Stimulated activated CD8-positive, alpha-beta memory T cell treated with anti-CD3 and anti-CD28 coated beads, Interleukin-4, amount 100 ng/mL, for 48 hours (primary cell): ENCODE results near the gene SOCS4.

ENCODE experiments used
- DNase-seq: peaks from one replicate; pipeline ENCODE4 v3.0.0-alpha.2; 2020

The SOCS4 gene

DNA sequence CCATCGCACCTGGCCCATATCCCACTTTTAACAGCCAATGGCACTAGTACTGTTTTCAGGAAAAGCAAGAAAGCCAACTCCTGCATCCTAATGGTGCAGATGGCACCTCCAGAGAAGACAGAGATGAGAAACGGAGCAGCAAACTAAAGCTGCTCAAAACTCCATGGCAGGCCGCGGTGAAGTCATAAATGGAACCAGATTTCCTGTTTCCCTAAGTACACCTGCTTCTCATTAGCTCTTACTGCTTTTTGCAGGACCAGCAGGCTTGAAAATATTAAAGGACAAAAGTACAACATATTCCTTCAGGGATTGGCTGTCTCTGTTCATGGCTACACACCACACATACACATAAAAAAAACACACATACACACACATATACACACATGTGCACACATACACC lies 65.3 kb downstream of the SOCS4 start:
- no peak for DNase-seq

DNA sequence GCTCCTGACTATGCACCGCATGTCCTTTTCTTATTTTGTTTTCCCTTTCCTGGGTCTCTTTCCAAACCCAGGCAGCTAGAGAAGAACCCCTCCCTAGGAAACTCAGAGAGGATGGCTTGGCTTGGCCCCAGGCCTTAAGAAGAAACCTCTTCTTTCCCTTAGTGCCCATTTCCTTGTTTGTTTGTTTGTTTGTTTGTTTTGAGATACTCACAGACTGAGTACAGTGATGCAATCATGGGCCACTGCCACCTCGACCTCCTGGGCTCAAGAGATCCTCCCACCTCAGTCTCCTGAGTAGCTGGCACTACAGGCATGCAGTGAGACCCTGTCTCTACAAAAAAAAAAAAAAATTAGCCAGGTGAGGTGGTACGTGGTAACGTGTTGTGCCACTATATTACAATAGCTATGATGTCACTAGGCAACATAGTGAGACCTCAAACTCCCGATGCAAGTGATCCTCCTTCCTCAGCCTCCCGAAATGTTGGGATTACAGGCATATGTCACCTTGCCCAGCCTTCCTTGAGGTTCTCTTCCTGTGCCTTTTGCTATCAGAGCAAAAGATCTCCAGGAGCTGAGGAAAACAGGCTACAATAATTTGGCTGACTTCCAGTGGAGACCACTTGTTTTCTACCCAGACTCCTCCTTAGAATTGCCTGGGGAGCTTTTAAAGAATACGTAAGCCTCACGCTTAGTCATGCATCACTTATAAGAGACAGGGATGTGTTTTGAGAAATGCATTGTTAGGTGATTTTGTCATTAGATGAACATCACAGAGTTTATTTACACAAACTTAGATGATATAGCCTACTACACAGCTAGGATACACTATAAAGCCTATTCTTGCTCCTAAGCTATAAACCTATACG lies 67.5 kb downstream of the SOCS4 start:
- DNase-seq: no peak

DNA sequence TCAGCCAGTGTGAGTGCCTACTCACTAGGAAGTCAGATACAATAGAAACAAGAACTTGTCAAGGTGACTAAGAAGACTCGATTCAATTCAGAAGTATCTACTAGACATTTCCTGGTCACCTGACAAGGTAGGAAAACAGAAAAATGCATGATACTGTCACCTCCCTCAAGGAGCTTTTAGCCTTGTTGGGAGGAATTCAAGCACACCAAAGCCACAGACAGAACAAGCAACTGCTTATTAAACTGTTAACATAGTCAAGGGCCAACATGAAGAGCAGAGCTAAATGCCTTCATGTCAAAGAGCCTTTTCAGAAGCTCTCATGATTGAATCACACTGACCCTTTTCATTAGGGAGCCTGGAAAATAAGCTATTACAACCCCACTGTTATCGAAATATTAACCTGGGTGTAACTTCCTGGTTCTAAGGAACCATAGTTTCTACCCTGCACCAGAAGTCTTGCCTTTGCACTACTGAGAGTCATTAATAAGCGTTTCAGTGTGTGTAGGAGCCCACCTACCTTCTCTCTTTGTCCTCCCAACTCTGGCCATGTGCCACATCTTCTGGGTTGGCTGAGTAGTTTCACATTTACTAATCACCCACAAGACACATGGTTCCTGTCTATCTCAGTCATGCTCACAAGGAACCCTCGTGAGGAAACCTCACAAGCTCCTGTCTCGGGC lies 71.0 kb downstream of the SOCS4 start:
- peak; percentile 74 for DNase-seq

DNA sequence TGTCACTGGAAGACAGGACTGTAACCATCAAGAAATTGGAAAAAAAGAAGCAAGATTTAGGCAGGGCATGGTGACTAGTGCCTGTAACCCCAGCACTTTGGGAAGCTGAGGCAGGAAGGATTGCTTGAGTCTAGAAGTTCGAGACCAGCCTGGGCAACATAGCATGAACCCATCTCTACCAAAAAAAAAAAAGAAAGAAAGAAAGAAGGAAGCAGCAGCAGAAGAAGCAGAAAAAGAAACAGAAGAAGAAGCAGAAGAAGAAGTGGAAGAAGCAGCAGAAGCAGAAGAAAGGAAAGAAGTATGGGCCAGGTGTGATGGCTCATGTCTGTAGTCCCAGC lies 71.5 kb downstream of the SOCS4 start:
- no peak for DNase-seq
